Activated naive CD8-positive, alpha-beta T cell (primary cell): Measurements from ENCODE around the gene INPP5A.

Experiments
- H3K27ac Mint-ChIP-seq: one replicate; pipeline ENCODE4 v1.8.0; 2021; ENCODE audit warnings: mixed read lengths
- H3K27me3 Mint-ChIP-seq: one replicate; pipeline ENCODE4 v1.8.0; 2021; ENCODE audit warnings: mixed read lengths
- H3K36me3 Mint-ChIP-seq: one replicate; pipeline ENCODE4 v1.8.0; 2021; ENCODE audit warnings: mixed read lengths
- H3K4me1 Mint-ChIP-seq: one replicate; pipeline ENCODE4 v1.8.0; 2021; ENCODE audit warnings: low read depth, mixed read lengths
- H3K4me3 Mint-ChIP-seq: one replicate; pipeline ENCODE4 v1.8.0; 2021; ENCODE audit warnings: mild to moderate bottlenecking, mixed read lengths
- H3K9me3 Mint-ChIP-seq: one replicate; pipeline ENCODE4 v1.8.0; 2021; ENCODE audit warnings: low read depth, mixed read lengths

Gene INPP5A

GRCh38 chr10:132657127-132657706 is 119.6 kb downstream of the INPP5A start:
- H3K9me3 Mint-ChIP-seq = no peaks in the 10 kb centered on the region
- no peak overlapping the region for H3K4me3 Mint-ChIP-seq
- H3K36me3 Mint-ChIP-seq = peaks cover 12% of the 10 kb centered on the region
- no peak overlapping the region for H3K27ac Mint-ChIP-seq
- no peaks in the 10 kb centered on the region for H3K27me3 Mint-ChIP-seq
- H3K4me1 Mint-ChIP-seq = peaks cover 2% of the 10 kb centered on the region

GRCh38 chr10:132657748-132658147 is 120.2 kb downstream of the INPP5A start:
- H3K27ac Mint-ChIP-seq = no peak overlapping the region
- no peaks in the 10 kb centered on the region for H3K27me3 Mint-ChIP-seq
- peaks cover 12% of the 10 kb centered on the region for H3K36me3 Mint-ChIP-seq
- peaks cover 2% of the 10 kb centered on the region for H3K4me1 Mint-ChIP-seq
- H3K9me3 Mint-ChIP-seq = no peaks in the 10 kb centered on the region
- H3K4me3 Mint-ChIP-seq = no peak overlapping the region

- H3K4me1 Mint-ChIP-seq = peaks cover 2% of the 10 kb centered on the region
- no peak overlapping the region for H3K4me3 Mint-ChIP-seq
- H3K36me3 Mint-ChIP-seq = peaks cover 12% of the 10 kb centered on the region
- no peaks in the 10 kb centered on the region for H3K27me3 Mint-ChIP-seq
- no peaks in the 10 kb centered on the region for H3K9me3 Mint-ChIP-seq
- no peak overlapping the region for H3K27ac Mint-ChIP-seq
Observed at GRCh38 chr10:132658546-132659205, 121.1 kb downstream of the INPP5A start.

GRCh38 chr10:132659206-132660091 is 121.9 kb downstream of the INPP5A start:
- Mint-ChIP-seq H3K27ac (no peak overlapping the region), H3K4me3 (no peak overlapping the region), H3K36me3 (peaks cover 12% of the 10 kb centered on the region), H3K4me1 (peaks cover 2% of the 10 kb centered on the region), H3K9me3 (no peaks in the 10 kb centered on the region), H3K27me3 (no peaks in the 10 kb centered on the region)

GRCh38 chr10:132660385-132660784 is 122.8 kb downstream of the INPP5A start:
- H3K4me3 Mint-ChIP-seq = no peak overlapping the region
- no peak overlapping the region for H3K27ac Mint-ChIP-seq
- H3K4me1 Mint-ChIP-seq = no peaks in the 10 kb centered on the region
- H3K9me3 Mint-ChIP-seq = no peaks in the 10 kb centered on the region
- H3K27me3 Mint-ChIP-seq = no peaks in the 10 kb centered on the region
- H3K36me3 Mint-ChIP-seq = peaks cover 10% of the 10 kb centered on the region

- Mint-ChIP-seq H3K9me3 (no peaks in the 10 kb centered on the region), H3K27me3 (no peaks in the 10 kb centered on the region), H3K4me3 (no peak overlapping the region), H3K27ac (no peak overlapping the region), H3K4me1 (peaks cover 6% of the 10 kb centered on the region), H3K36me3 (peaks cover 10% of the 10 kb centered on the region)
Observed at GRCh38 chr10:132662186-132662920, 124.8 kb downstream of the INPP5A start.

GRCh38 chr10:132663666-132664365 is 126.2 kb downstream of the INPP5A start:
- Mint-ChIP-seq H3K4me3 (no peak overlapping the region), H3K4me1 (peaks cover 6% of the 10 kb centered on the region), H3K27me3 (no peaks in the 10 kb centered on the region), H3K9me3 (no peaks in the 10 kb centered on the region), H3K27ac (no peak overlapping the region), H3K36me3 (peaks cover 10% of the 10 kb centered on the region)

- Mint-ChIP-seq H3K27me3 (no peaks in the 10 kb centered on the region), H3K4me3 (no peak overlapping the region), H3K36me3 (peaks cover 10% of the 10 kb centered on the region), H3K9me3 (no peaks in the 10 kb centered on the region), H3K4me1 (peaks cover 6% of the 10 kb centered on the region), H3K27ac (no peak overlapping the region)
Observed at GRCh38 chr10:132664407-132664806, 126.8 kb downstream of the INPP5A start.

GRCh38 chr10:132664883-132665282 is 127.3 kb downstream of the INPP5A start:
- Mint-ChIP-seq H3K4me3 (no peak overlapping the region), H3K9me3 (no peaks in the 10 kb centered on the region), H3K36me3 (peaks cover 9% of the 10 kb centered on the region), H3K27me3 (no peaks in the 10 kb centered on the region), H3K4me1 (peaks cover 6% of the 10 kb centered on the region), H3K27ac (no peak overlapping the region)

GRCh38 chr10:132665946-132666704 is 128.5 kb downstream of the INPP5A start:
- H3K27ac Mint-ChIP-seq = peak overlapping the region; percentile 66
- H3K4me1 Mint-ChIP-seq = peaks cover 6% of the 10 kb centered on the region
- H3K36me3 Mint-ChIP-seq = no peaks in the 10 kb centered on the region
- H3K27me3 Mint-ChIP-seq = no peaks in the 10 kb centered on the region
- H3K9me3 Mint-ChIP-seq = no peaks in the 10 kb centered on the region
- no peak overlapping the region for H3K4me3 Mint-ChIP-seq

- Mint-ChIP-seq H3K27ac (peak overlapping the region; percentile 66), H3K9me3 (no peaks in the 10 kb centered on the region), H3K36me3 (no peaks in the 10 kb centered on the region), H3K4me1 (peaks cover 6% of the 10 kb centered on the region), H3K27me3 (no peaks in the 10 kb centered on the region), H3K4me3 (no peak overlapping the region)
Observed at GRCh38 chr10:132666705-132667341, 129.2 kb downstream of the INPP5A start.

GRCh38 chr10:132667342-132668047 is 129.9 kb downstream of the INPP5A start:
- Mint-ChIP-seq H3K27me3 (no peaks in the 10 kb centered on the region), H3K27ac (no peak overlapping the region), H3K4me1 (peaks cover 6% of the 10 kb centered on the region), H3K36me3 (no peaks in the 10 kb centered on the region), H3K9me3 (no peaks in the 10 kb centered on the region), H3K4me3 (no peak overlapping the region)

- H3K27me3 Mint-ChIP-seq = no peaks in the 10 kb centered on the region
- no peak overlapping the region for H3K4me3 Mint-ChIP-seq
- H3K9me3 Mint-ChIP-seq = no peaks in the 10 kb centered on the region
- no peaks in the 10 kb centered on the region for H3K36me3 Mint-ChIP-seq
- no peak overlapping the region for H3K27ac Mint-ChIP-seq
- peaks cover 6% of the 10 kb centered on the region for H3K4me1 Mint-ChIP-seq
Observed at GRCh38 chr10:132668048-132668394, 130.4 kb downstream of the INPP5A start.
